Measurements from ENCODE around the gene BTG4.

DNA sequence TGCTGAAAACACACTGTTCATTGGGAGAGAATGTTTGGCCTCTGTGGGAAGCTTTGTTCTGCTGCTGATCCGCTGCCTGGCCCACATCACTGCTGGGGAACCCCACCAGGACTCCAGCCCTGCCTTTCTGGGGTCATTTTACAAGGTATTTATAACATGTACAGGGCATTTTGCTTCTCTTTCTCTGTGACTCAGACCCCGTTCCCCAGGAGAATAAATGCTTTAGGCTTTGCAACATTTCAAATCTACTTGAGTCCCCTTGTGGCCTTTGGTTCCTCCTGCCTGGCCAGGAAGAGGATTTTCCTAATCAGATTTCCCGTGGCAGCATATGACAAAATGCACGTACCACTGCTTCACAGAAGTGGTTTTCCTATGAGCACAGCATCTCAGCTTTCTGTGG is 43.0 kb downstream of the BTG4 start:
- TF ChIP-seq RFX5 (IDR thresholded peaks at IDR 0.05; ENCODE audit: borderline replicate concordance, low read depth, low read length) (no peak), SP4 (IDR thresholded peaks at IDR 0.05; ENCODE audit: low read length) (no peak), POLR2A (IDR thresholded peaks at IDR 0.05; ENCODE audit: control extremely low read depth in 1 of 2, low read depth in 2 of 2, low read length in 2 of 2) (no peak), EZH2 (IDR thresholded peaks at IDR 0.05; ENCODE audit: low read depth, low read length, severe bottlenecking) (no peak), ZNF274 (IDR thresholded peaks at IDR 0.05; ENCODE audit: borderline replicate concordance, extremely low read depth, low read length) (no peak), MAFK (IDR thresholded peaks at IDR 0.05; ENCODE audit: low read depth, low read length) (no peak), CEBPB (IDR thresholded peaks at IDR 0.05; ENCODE audit: low read depth, low read length) (no peak), EGR1 (IDR thresholded peaks at IDR 0.05; ENCODE audit: borderline replicate concordance, low read depth, low read length) (no peak), CBX5 (IDR thresholded peaks at IDR 0.05; ENCODE audit: low read depth, low read length) (no peak), JUN (IDR thresholded peaks at IDR 0.05; ENCODE audit: low read depth, low read length) (no peak), RAD21 (IDR thresholded peaks at IDR 0.05 in 1 of 2, conservative IDR thresholded peaks at IDR 0.05 in 1 of 2; ENCODE audit: low read depth in 2 of 2, low read length in 2 of 2) (no peak)
- TF ChIP-seq, protein P1, sequence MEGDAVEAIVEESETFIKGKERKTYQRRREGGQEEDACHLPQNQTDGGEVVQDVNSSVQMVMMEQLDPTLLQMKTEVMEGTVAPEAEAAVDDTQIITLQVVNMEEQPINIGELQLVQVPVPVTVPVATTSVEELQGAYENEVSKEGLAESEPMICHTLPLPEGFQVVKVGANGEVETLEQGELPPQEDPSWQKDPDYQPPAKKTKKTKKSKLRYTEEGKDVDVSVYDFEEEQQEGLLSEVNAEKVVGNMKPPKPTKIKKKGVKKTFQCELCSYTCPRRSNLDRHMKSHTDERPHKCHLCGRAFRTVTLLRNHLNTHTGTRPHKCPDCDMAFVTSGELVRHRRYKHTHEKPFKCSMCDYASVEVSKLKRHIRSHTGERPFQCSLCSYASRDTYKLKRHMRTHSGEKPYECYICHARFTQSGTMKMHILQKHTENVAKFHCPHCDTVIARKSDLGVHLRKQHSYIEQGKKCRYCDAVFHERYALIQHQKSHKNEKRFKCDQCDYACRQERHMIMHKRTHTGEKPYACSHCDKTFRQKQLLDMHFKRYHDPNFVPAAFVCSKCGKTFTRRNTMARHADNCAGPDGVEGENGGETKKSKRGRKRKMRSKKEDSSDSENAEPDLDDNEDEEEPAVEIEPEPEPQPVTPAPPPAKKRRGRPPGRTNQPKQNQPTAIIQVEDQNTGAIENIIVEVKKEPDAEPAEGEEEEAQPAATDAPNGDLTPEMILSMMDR (IDR thresholded peaks at IDR 0.05; ENCODE audit: control extremely low read depth in 1 of 3, insufficient read depth in 1 of 3, low read depth in 1 of 3, low read length in 3 of 3), result no peak
- TF ChIP-seq, protein P2, sequence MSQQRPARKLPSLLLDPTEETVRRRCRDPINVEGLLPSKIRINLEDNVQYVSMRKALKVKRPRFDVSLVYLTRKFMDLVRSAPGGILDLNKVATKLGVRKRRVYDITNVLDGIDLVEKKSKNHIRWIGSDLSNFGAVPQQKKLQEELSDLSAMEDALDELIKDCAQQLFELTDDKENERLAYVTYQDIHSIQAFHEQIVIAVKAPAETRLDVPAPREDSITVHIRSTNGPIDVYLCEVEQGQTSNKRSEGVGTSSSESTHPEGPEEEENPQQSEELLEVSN (IDR thresholded peaks at IDR 0.05), result no peak

Data from H1 (cell line).